RPMI7951 (cell line): ENCODE data around the gene NCOA3. TPM values are rescaled to one million over a fixed set of nuclear protein-coding genes. Genes with fewer than 3 reads are reported as not detected.
A peak's percentile ranks its signal among the peaks of the same experiment; 100 is the strongest.

Experiments used
- DNase-seq: peaks from one replicate; pipeline ENCODE4 v3.0.0-alpha.2; 2012; ENCODE audit warnings: low read depth
- total RNA-seq: library from RNA; depleted of rRNA; stranded (reverse); fragments of >200 nt; shearing (Covaris generic); gene quantifications from 2 replicates; pipeline ENCODE4 v1.2.3, GENCODE V29; 2014

The NCOA3 gene
- total RNA-seq, 1 experiment from 2014 or later = 47.9 TPM

DNA sequence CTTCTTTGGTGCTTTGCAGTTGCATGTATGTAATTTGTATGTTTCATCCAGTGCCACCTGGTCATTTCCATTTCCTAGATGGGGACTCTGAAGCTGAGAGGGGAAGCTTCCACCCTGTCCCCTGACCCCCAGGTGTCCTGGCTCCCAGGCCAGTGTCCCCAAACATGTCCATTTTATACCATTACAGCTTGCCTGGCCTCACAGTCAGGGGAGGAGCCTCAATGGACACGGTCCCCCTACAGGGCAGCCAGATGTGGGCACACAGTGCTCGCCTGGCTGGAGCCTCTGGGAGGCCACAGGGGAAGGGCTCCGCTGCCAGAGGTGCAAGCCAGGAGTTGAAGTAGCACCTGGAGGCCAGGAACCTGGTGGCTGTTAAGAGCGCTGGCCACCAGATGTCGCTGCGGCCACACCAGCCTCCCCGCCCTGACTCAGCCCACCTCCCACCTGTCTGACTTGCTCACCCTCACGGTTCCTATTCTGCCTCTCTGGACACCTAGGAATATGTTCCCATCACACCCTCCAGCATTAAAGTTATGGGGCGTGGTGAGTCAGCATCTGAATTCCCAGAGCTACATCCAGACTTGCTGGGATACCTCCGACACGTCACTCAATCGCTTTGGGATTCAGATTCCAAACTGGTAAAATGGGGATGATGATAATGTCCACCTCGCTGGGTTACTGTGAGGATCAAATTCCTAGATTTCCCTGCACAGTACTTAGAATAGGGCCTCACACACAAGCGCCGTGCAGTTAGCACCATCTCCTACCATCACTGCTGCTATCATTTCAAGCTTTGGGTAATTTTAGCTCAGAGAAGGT is 176.2 kb downstream of the NCOA3 start:
- peak; percentile 36 for DNase-seq

DNA sequence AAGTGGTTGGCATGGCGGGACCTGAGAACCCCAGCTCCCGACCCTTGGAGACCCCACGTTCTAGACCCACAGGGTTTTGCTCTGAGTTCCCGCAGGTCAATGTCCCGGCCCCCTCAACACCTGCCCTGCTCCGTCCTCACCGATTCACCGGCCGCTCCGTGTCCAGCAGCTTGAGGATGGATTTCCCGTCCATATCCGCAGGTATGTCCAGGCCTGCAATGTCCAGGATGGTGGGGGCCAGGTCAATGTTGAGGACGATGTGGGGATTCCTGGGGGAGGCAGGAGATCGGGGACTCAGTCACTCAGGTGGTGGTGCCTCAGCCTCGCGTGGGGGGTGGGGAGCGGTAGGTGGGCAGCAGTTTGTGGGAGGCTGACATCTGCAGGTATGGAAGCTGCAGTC is 176.8 kb downstream of the NCOA3 start:
- DNase-seq = no peak

DNA sequence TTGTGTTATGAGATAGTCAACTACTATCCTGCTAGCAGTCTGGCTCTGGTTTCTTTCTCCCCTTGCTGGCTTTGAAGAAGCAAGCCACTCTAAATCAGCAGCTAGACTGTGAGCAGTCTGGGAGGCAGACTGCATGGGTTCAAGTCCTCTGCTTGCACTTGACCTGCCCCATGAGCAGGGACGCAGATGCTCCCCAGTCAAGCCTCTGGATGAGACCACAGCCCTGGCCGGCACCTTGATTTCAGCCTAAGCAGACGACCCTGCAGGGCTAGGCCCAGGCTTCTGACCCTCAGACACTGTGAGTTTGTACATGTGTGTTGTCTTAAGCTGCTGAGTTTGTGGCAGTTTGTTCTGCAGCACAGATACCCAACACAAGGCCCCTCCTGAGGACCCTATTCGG is 177.8 kb downstream of the NCOA3 start:
- no peak for DNase-seq

DNA sequence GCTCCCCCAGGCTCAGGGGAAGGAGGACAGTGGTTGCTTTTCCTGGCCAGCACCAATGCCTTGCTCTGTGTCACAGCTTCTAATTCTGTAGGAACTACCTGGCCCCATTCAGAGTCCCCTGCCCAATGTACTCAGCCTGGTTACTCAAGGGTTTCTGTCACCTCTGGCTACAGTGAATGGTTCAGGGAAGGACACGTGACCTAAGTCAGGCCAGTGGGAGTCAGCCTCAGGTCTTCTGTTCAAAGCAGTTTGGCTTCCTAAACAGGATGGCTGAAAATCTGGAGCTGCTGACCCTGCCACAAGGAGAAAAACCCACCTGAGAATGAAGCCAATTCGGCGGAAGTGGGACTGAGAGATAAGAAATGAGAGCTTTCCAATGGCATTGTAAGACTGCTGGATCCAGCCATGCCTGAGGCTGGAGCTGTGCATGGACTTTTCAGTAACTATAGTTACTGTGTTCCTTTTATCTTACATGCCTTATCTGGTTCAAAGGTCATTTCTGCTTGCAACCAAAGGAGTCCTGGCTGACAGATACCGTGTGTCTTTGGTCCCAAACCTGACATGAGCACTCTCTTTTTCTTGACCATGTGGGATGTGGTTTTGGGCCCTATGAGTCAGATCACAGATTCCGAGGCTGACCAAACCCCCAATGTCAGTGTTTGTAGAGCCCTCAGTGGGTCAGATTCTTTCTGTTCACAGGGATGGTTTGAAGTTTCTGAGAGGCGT is 179.3 kb downstream of the NCOA3 start:
- peak; percentile 85 for DNase-seq

DNA sequence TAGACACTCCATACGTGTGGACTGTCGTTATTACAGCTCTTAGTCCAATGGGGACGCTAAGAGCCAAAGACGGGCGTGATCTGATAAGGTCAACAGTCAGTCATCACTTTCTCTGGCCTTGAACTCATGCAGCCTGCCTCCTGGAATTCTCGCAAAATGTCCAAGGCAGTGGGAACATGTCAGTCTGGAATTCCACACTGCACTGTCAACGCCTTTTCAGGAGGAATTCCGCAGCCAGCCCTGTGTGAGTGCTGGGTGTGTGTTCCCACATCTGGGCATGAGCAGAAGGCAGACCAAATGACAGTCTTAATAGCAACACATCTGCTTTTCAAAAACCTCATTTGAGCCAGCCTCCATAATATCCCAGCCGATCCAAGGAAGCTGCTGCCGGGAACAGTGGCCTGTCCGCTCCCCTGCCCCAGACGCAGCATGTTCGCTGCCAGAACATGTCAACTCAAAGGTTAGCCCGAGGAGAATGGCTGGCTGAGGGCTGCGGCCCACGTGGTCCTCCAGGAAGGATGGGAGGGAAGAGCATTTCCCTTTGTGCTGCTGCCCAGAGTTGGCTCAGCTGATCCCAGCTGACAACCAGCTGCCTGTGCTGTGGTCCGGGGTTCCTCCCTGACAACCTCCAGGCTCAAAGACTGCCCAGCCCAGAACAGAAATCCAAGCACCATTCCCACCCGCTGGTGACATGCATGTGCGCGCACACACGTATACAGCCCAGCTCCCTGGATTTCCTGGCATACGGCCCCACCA is 180.5 kb downstream of the NCOA3 start:
- peak; percentile 61 for DNase-seq

DNA sequence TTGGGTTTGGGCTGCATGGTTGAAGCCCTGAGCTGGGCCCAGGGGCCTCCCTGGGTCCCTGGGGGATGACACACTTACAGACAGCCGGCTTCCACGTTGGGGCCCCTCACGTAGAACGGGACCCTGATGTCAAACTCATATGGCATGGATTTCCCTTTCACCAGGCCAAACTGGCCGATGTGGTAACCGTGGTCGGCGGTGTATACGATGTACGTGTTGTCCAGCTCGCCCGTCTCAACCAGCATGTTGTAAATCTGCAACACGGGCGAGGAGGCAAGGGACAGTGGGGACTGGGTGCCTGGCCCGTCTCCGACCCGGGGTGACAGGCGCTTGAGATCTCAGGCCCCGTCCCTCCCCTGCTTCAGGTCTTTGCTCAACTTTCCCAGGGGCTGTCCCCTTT is 181.2 kb downstream of the NCOA3 start:
- no peak for DNase-seq

DNA sequence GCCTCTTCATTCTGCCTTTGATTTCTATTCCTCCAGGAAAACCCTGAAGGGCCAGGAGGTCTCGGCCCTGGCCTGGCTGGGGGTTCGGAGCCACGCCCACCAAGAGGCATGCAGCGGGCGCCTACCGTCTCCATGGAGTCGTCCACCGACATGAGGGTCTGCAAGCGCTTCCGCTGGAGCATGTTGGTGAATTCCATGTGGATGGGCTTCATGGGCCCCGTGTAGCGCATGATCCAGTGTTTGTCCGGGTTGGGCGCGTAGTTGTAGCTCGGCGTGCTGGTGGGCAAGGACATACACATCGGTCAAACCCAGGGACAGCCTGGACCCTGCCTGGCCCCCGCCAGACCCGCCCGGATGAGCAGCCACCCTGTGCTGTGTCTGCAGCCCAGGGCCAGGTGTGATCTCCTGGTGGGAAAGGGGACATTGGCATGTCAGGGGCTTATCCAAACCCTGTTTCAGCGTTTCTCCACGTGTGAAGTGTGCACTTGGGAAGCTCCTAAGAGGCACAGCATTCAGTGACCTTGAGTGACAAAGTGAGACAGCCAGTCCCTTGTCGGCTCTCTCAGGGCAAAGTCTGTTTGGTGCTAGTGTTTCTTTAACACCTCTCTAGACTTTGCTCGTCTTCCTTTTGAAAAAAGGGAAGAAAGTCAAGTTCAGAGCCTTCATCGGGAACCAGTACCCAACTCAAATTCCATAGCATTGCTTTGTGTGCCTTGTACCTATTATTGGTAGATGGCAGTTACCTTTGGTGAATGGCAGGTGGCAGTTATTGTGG is 182.8 kb downstream of the NCOA3 start:
- no peak for DNase-seq

DNA sequence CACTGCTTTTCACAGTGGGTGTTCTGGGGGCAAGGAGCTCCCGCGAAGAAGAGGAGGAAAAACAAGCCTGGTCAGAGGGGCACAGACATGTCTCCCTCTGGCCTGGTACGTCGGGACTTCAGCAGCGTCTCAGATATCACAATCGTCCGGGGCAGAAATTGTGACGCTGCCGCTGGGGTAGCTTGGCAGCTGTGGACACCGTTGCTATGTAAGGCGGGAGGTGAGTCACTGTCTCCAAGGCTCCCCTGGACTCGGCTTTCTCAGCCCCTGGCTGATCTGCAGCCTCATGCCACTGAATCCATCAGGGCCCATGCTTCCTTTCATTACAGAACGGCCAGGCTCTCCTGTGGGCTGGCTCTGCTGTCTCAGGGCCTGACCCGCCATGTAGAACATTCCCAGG is 184.9 kb downstream of the NCOA3 start:
- DNase-seq = peak; percentile 91

DNA sequence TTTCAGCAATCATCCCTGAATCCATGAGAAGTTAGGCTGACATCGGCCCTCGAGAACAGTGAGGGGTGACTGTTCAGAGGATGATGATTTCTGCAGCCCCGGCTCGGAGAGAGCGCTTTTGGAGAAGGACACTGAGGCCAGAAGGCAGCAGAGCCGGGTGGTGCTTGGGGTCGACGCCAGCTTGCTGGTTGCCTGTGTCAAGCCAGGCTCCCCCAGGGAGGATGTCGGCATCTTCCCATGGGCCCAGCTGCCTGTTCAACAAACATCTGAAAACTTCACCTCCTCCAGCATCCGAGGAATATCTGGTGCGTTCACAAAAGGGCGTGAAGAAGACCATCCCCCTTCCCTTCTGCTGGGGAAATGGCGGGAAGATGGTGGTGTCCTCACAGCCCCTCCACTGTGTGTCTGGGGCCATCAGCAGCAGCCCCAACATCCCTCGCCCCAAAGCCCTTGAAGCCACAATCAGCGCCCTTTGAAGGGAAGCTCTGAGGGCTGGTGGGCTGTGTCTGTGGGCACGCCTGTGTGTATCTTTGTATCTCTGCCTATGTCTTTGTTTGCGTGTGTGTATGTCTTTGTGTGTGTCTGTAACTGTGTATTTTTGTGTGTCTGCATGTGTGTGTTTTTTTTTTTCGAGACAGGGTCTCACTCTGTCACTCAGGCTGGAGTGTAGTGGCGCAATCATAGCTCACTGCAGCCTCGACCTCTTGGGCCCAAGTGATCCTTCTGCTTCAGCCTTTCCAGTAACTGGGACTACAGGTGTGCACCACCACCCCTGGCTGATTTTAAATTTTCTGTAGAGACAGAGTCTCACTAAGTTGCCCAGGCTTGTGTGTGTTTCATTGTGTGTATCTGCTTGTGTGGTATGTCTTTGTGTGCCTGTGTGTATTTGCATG is 185.7 kb downstream of the NCOA3 start:
- DNase-seq = no peak

DNA sequence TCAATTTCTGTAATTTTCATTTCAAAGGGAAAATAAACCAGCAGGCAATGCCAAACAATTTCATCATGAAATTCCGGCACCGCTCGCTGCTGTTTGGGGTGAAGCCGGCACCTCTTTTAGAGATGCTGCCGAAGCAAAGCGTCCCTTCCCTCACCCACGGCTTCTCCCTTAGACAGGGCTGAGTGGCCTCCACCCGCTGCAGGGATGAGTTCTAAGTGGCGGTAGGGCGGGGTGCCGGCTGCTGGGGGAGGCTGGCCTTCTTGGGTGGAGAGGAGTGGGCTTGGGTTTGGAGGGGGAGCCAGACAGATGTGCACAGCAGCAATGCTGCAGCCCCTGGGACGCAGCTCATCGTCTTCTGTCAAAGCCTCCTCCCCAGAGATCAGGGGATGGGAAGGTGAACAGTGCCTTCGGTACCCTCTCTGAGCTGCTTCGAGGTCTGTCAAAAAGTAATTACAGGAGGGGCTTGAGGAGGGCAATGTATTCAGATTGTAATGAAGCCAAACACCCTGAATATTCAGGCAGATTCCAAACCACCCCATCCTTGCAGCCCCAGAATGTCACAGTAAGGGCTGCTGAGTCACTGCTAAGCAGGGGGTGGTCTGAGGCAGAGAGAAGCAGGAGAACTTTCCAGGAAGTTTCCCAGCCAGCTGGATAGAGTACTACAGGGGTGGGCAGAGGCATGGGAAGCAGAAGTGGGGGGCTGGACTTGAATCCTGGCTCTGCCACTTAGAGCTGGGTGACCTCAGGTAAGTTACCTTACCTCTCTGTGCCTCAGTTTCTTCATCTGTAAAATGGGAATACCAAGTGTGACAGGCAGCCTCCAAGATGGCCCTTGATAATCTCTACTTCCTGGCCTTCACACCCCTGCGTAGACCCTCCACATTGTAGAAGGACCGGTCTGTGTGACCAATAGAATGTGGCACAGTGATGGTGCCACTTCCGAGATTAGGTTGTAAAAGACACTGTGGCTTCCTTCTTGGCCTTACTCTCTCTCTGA is 187.0 kb downstream of the NCOA3 start:
- peak; percentile 39 for DNase-seq

DNA sequence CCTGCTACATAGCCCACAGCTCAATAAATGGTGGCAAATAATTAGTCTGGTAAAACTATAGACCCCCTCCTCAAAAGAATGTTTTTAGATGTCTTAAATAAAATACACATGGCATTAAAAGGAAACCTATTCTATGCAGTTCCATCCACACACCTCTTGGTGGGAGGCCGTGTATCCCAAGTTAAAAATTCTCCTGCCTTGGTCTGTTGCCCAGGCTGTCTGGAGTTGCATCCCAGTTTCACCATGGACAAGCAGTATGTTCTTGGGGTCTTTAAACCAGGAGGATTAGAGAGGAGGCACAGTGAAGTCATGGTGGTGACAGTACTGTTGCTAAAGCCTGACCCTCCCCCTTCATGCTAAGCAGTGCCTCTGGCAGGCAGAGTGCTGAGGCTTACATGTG is 188.0 kb downstream of the NCOA3 start:
- DNase-seq = no peak

DNA sequence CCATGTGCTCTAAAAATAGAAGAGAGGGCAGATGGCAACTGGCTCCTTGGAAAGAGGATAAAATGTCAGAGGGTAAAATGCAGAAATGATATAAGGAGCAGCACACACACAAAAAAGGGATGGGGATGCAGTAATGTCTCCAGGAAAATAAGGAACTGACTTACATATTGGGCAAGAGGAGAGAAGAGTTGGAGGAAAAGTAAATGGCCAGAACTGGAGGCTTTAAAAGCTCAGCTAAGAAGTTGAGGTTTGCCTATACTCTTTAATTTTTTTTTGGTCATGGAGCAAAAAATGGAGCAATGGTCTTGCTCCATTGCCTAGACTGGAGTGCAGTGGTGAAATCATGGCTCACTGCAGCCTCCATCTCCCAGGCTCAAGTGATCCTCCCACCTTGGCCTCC is 189.9 kb downstream of the NCOA3 start:
- peak; percentile 53 for DNase-seq

DNA sequence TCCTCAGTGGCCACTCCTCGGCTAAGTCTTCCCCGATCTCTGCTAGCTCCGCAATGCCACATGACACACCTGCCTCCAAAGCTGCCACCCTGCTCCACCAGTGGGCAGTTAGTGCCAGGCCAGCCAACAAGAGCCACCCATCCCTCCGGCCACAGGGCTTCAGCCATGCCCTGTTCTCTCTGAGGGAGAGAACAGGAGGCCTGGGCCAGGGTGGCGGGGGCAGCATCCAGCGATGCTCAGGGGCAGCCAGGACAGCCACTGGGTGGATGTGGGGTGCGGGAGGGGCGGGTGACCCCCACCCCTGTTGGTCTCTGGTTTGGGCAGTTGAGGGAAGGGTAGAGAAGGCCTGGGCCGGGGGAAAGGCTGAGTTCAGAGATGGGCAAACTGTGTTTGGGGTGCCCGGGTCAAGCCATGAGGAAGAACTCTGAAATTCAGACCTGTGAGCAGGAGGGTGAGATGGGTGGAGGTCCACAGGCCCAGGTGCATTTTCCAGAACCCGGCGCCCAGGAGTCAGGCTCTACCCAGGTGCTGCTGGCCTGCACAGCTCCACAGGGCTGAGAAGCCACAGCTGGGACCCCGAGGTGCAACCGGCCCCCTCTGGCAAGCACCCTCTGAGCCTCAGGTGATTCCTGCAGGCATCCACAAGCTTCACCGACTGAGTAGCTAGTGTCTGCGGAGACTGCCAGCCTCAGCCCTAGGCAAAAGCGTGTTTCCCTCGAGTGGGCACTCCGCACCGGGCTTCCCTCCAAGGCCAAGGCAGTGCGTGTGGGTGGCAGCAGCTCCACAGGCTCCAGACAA is 192.5 kb downstream of the NCOA3 start:
- no peak for DNase-seq

DNA sequence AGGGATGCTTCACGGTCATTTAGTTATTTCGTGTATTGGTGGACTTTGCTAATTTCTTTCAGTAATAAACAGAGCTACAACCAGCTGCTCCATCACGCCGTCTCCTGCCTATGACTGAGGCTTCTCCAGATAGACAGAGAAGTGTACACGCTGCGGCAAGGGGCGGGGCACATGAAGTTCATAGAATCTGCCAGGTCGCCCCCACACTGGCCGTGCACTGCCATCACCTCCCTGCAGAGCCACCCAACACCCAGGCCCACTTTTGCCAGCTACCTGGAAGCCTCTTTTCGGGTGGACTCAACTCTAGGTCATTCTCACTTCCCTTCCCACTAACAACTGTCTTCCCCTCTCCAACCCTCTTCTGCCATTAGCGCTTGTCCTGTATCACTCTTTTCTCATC is 195.2 kb downstream of the NCOA3 start:
- DNase-seq = no peak

DNA sequence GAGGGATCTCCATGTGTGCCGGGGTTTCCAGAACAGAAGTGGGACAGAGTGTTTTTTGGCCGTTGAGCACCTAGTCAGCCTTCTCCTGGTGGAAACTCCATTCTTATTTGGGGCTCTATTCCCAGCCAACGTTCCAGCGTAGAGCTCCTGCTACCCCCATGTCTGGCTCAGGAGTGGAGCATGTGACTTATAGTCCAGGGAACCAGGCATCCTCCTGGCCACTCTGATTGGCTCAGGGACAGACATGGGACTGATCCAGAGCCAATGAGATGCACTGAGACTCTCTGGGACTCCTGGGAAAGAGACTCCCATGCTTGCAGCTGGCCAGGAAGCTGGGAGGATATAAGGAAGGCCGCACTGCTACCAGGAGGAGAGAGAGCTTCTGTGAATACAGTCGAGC is 196.5 kb downstream of the NCOA3 start:
- no peak for DNase-seq

DNA sequence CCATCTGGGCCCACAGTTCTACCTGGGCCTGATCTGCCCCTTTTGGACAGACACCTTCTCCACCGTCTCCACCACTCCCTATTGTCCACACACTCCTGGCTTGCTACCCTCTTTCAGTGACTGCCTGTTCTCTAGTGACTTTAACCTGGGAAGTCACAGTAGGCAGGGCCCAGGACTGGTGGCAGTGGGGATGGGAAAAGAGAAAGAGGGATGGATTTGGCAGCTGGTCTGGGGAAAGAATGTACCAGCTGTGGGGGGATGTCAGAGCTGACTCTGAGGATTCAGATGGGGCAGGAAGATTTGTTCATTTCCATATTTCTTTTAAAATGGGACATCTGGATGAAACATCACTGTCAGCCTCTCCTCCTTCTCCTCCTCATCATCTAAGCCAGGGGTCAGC is 198.1 kb downstream of the NCOA3 start:
- DNase-seq = no peak

DNA sequence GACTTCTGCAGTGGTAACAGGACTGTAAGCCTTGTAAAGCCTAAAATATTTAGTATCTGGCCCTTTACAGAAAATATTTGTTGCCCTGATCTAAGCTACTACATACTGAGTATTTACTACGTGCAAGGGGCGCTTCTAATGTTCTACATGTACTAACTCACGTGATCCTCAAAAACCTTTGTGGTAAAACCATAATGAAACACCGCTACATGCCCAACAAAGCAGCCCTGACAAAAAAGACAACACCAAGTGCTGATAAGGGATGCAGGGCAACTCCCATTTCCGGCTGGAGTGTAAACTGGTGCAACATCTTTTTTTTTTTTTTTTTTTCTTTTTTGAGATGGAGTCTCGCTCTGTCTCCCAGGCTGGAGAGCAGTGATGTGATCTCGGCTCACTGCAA is 198.6 kb downstream of the NCOA3 start:
- DNase-seq = no peak

DNA sequence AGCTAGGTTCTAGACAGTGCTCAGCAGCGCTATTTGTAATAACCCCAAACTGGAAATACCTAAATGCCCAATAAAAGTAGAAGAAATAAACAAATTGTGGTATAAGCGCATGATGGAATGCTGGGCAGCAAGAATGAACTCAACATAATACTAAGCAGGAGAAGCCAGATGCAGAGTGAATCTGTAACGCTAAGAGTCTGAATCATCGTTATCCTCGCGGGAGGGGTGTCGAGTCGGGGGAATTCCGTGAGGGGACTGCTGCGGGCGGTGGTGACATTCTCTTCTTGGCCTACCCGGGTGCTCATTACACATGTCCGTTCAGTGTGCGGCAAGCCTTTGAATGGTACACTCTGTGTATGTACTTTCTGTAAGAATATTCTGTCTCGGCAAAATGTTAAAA is 199.9 kb downstream of the NCOA3 start:
- peak; percentile 89 for DNase-seq

DNA sequence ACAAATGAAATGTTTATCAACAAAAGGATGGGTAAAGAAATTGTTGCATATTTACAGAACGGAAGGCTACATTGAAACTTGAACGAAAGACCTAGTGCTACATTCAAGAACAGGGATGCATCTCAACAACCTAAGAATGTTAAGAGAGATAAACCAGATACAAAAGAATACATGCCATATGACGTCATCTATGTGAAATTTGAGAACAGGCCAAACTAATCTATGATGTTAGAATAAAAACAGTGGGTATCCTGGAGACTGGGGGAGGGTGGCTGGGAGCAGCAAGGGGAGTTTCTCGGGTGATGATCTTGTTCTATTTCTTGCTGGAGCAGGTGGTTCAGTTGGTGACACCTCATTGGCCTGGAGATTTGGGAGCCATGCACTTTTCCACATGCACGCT is 202.1 kb downstream of the NCOA3 start:
- peak; percentile 19 for DNase-seq
